GM19239 (cell line): ENCODE results near the gene SORBS2.
"Not testable (repeated sequence)": the region's sequence is repeated elsewhere in the genome, so short reads cannot be mapped to it uniquely, and the experiment has no call there.

ENCODE experiments used
- DNase-seq: peaks from one replicate; pipeline ENCODE4 v3.0.0; 2011; ENCODE audit warnings: low spot score; ENCODE audit not compliant: insufficient read length
- FAIRE-seq: peaks from 2 replicates; lab custom pipeline; 2011; peaks lifted over from hg19 to GRCh38; lab: Jason Lieb, UNC

SORBS2 gene

DNA sequence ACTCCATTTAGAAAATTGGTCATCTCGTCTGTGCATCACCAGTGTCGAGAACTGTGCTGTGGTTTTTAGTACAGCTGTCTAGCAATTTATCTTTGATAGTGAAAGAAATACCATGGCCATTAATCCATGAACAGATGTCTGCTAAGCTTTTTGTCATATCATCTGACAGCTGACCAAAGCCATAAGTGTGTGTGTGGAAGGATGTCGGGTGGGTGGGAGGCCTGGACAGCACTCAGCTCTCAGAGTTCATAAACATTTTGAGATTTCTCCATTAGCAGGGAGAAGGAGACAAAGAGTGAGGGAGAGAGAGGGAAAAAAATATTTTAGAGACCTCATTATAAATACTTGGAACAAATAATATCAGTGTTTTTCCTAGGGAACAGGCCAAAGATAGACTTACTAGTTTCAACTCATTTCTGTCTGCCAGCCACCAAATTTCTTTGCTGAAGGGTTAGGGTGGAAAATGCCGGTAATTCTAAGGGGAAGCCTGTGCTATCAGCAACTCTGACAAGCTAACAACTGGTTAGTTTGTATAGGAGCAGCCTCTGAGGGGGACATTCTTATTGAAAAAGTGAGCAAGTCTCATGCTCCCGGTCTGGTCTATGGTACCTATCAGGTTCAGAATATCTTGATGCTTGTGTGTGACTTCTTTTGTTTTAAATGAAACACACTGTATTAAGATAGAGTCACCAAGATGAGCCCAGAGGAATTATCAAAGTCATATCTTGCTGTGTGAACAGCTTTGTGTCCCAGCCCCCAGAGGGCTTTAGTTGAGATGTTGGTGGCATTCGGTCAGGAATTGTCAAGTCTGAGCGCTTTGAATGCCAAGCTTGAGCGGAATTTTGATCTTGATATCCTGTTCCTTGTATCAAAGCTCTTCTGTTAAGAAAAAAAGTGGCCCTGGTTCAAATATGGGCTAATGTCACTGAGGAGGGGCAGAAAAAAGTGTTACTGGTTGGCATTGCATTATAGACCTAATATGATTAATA lies 234.7 kb downstream of the SORBS2 start:
- DNase-seq (no peak), FAIRE-seq (peak; percentile 14)

DNA sequence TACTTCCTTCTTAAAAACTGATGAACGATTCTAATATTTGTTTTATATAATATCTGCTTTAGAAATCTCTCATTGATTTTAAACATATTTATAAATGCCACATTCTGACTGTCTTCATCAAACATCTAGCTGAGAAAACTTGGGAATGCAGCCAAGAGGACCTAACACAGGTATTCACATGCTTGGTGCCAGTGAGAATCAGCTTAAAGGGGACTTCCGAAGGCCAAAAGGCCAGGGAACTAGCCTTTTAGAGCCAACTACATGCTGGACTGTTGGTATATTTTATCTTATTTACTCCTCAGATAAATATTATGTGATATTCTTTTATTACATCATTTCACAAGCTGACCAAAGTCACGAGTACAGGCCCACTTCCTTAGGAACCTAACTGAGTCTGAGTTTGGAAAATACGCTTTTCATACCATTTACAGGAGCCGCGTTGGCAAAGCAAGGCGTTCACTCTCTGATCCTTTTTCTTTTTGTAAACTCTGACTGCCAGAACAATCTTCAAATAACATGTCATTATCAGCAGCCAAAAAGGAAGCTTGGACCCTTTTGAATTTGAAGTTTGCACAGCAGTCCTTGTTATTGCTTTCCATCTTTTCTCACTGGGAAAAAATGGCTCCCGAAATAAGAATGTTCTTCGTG lies 235.6 kb downstream of the SORBS2 start:
- FAIRE-seq (no peak), DNase-seq (no peak)

DNA sequence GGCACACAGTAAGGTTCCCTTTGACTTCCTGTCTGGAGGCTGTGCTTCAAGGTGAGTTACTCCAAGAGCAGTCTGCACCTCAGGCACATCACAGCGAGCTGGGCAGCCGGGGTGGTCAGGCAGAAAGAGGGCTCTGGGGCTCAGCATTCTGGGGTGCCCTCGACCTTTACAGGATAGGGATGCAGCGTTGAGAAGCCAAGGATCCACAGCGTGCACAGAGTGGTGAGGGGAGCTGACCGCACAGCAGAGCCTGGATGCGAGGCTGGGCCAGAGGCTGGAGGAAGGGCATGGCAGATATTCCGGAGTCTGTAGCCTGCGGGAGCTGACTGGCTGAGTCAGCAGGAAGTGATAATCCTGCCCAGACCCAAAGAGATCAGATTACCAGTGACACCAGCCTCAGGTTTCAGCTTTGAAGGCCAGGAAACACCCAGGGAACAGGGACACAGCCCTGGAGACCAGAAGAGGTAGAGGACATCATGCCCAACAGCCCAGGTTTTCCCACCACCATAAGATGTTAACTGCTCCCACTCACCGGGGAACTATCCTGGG lies 238.3 kb downstream of the SORBS2 start:
- DNase-seq (no peak), FAIRE-seq (no peak)

DNA sequence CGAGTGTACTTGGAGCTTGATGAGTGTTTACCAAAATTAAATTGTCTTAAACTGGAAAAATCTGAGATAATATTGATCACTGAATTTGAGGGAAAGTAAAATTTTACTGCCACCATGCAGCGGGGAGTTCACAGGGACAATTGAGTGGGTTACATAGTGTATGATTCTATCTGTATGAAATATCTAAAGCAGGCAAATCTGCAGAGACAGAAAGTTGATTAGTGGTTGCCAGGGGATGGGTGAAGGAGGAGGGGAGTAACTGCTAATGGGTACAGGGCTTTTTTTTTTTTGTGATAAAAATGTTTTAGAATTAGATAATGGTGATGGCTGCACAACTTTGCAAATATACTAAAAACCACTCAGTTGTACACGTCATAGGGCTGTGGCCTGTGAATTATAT lies 241.3 kb downstream of the SORBS2 start:
- DNase-seq: no peak
- no peak for FAIRE-seq

DNA sequence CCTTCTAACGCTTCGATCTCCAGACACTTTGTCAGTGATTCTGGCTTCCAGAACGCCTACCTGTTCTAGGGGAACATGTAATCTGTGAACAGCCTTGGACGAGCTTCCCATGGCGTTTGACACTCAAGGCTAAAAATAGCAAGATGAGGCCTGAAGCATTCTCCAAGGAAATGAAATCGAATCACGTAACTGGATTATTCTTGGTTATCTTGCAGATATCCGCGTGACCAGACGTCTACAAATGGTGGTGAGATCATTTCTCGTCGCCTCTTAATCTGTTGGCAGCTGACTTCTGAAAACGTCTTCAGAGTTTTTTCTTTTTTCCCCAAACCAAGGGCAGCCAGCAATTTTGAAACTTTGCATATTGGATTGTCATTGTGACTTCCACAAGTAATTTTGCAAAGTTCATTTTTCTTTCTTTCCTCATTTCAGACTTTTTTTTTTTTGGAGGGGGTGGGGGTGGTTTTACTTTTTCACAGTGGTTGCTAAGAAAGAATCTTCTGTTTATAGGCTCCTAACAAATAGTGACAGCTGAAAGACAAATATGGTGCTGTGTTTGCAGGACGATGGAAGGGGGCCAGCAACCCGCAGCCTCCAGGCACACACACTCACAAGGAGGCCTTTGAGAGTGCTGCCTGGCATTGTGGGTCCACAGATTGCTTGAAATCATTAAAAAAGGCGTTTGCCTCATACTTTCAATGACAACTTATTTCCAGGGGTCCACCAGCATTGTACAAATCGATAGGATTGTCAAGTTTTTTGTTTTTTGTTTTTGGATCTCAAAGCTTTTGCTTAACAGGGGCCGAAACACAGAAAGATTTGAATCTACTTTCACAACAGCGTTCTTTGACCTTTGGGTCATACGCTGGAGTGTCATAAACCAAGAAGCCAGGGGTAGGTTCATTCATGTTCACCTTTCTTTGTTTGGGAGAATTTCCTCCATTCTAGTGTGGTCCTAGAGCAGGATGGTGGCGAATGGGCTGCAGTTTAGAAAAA lies 244.3 kb downstream of the SORBS2 start:
- no peak for DNase-seq
- FAIRE-seq: no peak

DNA sequence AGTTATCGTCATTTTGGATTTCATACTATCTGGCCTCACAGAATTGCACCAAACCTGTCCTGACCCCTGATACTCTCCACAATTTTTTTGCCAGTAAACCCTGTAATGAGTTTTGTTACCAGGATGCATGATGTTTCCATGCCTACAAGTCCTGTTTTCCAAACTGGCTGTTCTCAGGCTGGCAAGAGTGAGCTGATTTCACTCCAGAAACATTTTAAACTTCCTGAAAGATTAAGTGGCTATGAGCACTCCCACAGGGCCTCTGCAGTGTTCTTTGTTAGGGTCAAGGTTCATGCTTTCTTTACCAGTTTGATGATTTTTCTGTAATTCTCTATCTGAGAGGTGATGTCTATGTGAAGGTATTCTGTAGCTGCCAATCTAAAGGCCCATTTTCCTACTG lies 245.0 kb downstream of the SORBS2 start:
- FAIRE-seq (no peak), DNase-seq (no peak)

DNA sequence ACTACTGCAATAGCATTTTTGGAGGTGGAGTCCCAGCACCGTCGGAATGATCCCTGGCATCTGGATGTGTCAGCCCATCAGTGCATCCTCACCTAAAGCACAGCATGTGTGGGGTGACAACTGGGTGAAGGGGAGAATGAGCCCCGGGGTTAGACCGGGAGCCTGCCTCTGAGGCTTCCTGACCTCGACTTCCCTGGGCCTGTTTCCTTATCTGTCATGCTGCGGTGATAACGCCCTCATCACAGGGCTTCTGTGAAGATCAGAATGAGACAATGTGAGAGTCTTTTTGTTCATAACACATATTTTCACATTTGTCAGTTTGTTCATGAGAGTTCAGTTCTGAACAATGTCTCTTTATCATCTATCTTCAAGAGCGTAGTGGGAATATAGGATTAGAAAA lies 245.6 kb downstream of the SORBS2 start:
- DNase-seq: no peak
- no peak for FAIRE-seq

DNA sequence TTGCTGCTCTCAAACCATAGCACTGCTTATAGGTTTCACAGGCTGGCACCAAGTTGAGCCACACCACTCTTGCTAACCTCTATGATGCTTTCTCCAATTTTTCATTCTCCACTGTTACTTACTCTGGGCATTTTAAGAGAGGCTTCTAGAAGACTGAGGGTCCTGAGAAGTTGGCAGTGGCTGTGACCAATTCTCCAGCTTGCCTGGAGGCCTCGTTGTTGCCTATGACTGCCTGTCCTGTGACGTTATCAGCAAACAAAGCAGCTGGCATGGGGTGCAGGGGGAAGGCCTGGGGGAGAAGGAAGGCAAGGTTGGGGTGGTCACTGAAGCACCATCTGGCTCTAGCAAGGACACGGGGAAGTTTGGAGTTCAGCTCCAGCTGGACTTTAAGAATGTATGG lies 246.3 kb downstream of the SORBS2 start:
- FAIRE-seq (no peak), DNase-seq (no peak)

DNA sequence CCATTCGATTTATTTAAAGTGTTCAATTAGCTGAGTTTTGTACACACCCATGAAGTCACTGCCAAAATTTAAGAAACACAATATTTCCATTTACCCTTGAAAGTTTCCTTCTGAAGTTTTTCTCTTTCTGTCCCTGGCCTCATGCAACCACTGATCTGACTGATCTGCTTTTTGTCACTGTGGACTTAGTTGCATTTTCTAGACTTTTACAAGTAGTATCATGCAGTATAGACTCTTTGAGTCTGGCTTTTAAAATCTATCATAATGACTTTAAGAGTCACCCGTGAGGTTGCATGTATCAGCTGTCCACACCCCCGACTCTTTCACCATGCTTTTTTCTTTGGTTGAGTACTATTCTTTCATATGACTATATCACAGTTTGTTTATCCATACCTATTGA lies 247.6 kb downstream of the SORBS2 start:
- FAIRE-seq (no peak), DNase-seq (no peak)

DNA sequence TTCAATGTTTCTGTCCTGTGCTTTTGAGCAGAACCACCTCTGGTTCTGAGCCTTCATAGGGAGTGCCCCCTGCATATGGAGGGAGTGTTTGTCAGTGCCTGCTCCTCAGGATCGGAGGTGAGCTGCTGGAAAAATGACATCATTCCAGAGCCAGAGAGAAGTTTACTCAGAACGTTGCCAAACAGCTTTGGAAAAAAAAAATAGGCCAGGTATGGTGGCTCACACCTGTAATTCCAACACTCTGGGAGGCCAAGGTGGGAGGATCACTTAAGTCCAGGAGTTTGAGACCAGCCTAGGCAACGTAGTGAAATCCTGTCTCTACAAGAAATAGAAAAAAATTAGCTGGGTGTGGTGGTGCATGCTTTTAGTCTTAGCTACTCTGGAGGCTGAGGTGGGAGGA lies 249.5 kb downstream of the SORBS2 start:
- no peak for FAIRE-seq

DNA sequence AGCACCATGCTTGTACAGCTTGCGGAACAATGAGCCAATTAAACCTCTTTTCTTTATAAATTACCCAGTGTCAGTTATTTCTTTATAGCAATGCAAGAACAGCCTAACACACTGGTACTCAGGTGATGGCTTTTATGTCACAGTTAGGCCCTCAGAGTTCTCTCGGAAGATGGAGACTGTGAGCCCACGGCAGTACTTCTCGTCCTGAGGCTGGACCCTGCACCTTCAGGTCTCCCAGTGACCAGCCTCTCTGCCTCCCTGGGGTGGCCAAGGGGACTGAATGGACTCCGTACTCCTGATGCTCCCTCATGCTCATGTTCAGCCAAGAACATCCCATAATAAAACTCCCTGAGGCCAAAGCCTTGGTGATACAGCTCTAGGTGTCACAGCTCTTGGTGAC lies 251.7 kb downstream of the SORBS2 start:
- FAIRE-seq: no peak
- no peak for DNase-seq

More for the DNA sequence above, 249.5 kb downstream of the SORBS2 start:
- no peak for DNase-seq

DNA sequence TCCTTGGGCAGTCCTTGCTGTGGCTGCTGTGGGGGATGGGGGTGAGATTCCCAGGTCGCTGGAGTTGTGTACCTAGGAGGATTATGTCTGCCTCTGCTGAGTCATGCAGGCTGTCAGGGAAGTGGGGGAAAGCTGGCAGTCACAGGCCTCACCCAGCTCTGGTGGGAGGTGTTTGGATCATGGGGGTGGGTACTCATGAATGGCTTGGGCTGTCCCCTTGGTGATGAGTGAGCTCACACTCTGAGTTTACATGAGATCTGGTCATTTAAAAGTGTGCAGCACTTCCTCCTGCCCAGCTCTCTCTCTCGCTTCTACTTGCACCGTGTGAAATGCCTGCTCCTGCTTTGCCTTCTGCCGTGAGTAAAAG lies 252.1 kb downstream of the SORBS2 start:
- DNase-seq: no peak
- FAIRE-seq: no peak

DNA sequence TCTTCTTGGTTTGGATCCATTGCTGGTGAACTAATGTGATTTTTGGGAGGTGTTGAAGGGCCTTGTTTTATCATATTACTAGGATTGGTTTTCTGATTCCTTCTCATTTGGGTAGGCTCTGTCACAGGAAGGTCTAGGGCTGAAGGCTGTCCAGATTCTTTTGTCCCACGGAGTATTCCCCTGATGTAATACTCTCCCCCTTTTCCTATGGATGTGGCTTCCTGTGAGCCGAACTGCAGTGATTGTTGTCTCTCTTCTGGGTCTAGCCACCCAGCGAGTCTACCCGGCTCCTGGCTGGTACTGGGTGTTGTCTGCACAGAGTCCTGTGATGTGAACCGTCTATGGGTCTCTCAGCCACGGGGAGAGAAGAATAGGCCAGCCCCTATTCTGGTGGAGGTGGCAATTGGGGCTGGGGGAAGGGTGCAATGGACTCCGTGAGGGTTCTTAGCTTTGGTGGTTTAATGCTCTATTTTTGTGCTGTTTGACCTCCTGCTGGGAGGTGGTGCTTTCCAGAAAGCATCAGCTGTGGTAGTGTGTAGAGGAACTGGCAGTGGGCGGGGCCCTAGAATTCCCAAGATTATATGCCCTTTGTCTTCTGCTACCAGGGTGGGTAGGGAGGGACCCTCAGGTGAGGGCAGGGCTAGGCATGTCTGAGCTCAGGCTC lies 252.6 kb downstream of the SORBS2 start:
- DNase-seq, FAIRE-seq: not testable (repeated sequence)

DNA sequence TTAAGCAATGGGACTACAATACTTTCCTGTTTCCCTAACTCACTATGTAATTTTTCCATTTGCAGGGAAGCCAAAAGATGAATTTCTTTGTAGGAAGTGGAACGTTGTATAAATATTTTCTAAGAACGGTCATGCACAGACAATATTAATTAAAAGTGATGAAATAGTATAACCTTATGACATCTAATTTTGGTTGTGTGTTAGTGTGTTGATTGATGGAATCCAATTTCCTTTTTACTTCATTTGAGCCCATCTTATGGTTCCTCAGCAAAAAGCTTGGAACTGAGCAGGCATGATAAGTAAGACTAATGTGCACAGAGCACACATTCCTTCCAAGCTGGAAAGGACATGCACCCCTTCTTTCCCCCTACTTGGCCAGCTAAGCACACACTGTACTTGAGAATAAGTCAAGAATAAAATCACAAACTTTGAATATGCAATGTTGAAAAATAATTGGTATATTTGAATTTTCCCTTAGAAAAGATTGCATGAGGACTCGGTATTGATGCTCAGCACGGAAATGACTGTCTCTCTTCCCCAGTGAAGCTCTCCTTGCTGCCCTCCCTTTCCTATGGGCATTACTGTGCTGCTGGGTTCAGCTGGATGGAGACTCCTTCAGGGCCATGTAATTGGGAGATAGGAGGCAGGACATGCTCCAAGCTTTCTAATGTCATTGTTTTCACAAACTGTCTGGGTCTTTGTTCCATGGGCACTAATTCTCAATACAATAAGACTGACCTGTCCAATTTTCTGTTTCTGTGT lies 257.4 kb downstream of the SORBS2 start:
- DNase-seq: no peak
- FAIRE-seq: no peak

DNA sequence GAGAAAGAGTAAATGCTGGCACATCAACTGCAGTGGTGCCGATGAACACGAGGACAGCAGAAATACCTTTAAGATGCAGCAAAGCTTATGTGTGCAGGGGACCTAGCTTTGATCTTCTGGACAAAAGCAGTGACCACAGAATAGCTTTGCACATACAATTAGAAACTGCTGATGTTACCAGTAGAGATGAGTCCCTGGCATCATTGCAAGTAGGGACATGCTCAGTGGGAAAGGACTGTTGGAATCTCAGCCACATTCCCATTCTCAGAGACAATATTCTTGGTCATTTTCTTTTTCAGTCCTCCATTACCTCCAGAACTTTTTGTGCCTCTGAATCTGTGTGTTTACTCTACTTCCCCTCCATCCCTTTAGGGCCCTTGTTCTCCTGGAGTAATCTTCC lies 259.7 kb downstream of the SORBS2 start:
- FAIRE-seq (peak; percentile 18), DNase-seq (no peak)

DNA sequence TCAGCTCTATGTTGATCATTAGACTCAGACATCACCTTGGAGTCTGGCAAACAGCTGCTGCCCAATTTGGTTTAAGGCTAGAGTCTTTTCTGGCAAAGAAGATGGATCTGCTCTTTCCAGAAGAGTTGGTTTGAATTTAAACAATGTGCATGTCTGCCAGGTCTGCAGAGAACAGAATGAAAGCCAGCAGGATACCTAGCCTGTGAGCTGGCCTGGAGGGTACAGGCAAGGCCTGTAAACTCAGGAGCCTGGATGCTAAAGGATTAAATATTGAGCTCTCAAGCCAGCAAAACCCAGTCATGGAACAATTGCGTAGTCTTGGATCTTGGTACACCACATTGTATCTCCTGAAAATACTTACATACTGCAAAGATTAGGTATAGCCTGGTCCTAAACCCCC lies 261.1 kb downstream of the SORBS2 start:
- DNase-seq (no peak), FAIRE-seq (no peak)

DNA sequence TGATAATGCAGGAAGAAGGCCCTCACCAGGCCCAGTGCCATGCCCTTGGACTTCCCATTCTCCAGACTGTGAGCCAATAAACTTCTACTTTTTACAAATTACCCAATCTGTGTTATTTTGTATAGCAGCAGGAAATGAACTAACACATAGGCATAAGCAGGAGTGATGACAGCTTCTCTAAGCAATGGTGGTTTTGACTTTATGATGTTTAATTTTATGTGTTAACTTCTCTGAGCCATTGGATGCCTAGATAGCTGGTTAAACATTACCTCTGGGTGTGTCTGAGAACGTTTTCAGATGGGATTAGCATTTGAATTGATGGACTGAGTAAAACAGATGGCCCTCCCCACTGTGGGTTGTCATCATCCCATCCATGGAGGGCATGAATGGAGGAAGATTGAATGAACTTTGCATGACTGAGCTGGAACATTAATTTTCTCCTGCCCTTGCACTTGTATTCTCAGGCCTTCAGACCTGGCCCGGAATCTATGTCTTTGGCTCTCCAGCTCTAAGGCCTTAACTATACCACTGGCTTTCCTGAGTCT lies 262.8 kb downstream of the SORBS2 start:
- FAIRE-seq (no peak), DNase-seq (no peak)

DNA sequence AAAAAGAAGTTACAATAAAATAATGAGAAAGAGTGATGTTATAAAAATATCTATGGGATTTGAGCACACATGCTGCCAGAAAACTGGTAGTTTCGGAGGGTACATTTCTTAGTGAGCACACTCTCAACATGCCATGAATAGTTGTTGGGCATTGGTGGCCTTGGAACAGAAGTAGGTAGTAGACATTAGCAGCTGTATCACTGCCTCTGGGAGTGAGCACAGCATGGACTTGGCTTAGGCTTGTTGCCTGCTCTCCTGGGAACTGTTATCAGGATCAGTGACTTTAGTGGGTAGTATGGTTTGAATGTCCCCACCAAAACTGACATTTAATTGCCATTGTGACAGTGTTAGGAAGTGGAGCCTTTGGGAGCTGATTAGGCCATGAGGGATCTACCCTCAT lies 263.4 kb downstream of the SORBS2 start:
- FAIRE-seq: peak; percentile 68
- DNase-seq: no peak

DNA sequence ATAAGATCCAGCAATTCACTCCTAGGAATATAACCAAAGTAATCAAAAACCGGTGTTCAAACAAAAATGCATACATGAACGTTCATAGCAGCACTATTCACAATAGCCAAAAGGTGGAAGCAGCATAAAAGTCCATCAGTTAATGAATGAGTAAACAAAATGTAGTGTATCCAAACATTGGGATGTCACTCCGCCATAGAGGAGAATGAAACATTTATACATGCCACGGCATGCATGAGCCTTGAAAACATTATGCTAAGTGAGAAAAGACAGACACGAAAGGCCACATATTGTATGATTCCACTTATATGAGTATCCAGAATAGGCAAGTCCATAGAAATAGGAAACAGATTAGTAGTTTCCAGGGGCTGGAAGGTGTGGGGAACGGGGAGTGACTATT lies 265.7 kb downstream of the SORBS2 start:
- DNase-seq (no peak), FAIRE-seq (no peak)
